ENCODE measurements around the gene CCDC192. TPM values are rescaled to one million over a fixed set of nuclear protein-coding genes. Genes with fewer than 3 reads are reported as not detected.

Gene CCDC192
- total RNA-seq, 1 donor from 2014 or later = not detected

DNA sequence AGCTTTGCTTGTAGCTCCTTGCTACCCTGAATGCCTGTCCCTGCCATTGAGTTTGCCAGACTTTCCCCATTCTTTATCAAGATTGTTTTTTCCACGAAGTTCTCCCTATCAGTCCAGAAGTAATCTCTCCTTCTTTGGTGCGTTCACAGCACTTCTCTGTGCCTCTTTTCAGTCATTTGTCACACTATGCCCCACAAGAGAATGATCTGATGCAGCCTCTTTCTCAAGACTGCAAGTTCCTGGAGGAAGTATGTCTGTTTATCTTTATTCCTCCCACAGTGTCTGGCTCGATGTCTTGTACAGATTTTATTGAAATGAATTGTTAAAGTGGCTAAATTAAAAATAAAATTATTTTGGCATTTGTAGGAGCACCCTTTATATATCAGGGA, 99.3 kb downstream of the CCDC192 start:
- intact Hi-C loops (cut with DNase I) = no loop called here
- TF ChIP-seq POLR2A (IDR thresholded peaks at IDR 0.05) = no peak
- no peak for TF ChIP-seq POLR2AphosphoS5 (IDR thresholded peaks at IDR 0.05; ENCODE audit: insufficient read depth in 1 of 2, low read depth in 1 of 2)
- TF ChIP-seq, protein P1, sequence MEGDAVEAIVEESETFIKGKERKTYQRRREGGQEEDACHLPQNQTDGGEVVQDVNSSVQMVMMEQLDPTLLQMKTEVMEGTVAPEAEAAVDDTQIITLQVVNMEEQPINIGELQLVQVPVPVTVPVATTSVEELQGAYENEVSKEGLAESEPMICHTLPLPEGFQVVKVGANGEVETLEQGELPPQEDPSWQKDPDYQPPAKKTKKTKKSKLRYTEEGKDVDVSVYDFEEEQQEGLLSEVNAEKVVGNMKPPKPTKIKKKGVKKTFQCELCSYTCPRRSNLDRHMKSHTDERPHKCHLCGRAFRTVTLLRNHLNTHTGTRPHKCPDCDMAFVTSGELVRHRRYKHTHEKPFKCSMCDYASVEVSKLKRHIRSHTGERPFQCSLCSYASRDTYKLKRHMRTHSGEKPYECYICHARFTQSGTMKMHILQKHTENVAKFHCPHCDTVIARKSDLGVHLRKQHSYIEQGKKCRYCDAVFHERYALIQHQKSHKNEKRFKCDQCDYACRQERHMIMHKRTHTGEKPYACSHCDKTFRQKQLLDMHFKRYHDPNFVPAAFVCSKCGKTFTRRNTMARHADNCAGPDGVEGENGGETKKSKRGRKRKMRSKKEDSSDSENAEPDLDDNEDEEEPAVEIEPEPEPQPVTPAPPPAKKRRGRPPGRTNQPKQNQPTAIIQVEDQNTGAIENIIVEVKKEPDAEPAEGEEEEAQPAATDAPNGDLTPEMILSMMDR (IDR thresholded peaks at IDR 0.05) = no peak

DNA sequence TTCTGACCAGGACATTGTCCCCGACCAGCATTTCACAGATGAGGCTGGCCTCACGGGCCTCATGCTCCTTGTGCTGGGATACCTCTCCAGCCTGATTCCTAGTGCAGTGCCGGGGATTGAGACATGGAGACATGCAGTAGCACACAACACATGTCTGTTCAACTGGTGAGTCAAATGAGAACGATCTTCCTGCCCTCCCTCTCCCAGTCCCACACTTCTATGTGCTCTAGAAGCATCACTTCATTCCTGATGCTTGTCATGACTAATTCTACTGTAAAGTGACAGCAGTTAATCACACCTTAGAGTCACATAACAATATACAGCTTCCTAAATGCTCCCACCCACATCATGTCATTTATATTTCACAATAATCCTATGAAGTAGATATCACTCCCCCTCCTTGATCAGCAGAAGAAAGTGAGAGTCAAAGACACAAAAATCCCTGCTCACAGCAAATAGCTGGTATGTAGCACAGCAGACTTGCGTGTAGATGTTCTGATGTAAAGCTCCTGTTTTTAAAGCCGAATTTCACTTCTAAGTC, 101.8 kb downstream of the CCDC192 start:
- TF ChIP-seq POLR2A (IDR thresholded peaks at IDR 0.05) (no peak), POLR2AphosphoS5 (IDR thresholded peaks at IDR 0.05; ENCODE audit: insufficient read depth in 1 of 2, low read depth in 1 of 2) (no peak)
- TF ChIP-seq, protein P1 (IDR thresholded peaks at IDR 0.05) = no peak
- intact Hi-C loops (cut with DNase I) = no loop called here

More for the DNA sequence above, 99.3 kb downstream of the CCDC192 start:
- no peak for DNase-seq (ENCODE audit: extremely low spot score in 2 of 2)
- Histone ChIP-seq H3K9me3 (no peaks in the 10 kb centered on the region), H3K4me3 (no peak overlapping the region), H3K27ac (no peak overlapping the region), H3K36me3 (no peaks in the 10 kb centered on the region), H3K27me3 (no peaks in the 10 kb centered on the region), H3K4me1 (peaks cover 4% of the 10 kb centered on the region)

DNA sequence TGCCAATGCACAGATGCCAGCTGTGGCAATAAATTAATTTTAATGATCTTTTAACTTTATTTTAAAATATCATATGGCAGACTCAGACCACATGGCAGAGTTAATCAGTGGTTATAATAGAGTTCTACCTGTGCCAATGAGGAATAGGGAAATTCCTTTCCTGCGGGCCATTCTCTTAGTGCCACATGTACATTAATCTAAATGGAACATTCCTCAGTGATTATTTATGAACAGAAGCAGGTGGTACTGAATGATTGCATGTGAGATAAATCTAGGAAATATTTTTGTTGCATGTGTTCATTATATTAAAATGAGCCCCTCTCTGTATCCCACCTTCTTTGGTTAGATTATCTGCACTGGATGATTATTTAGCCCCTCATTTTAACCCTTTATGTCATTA, 102.3 kb downstream of the CCDC192 start:
- H3K36me3 ChIP-seq = no peaks in the 10 kb centered on the region
- H3K27ac ChIP-seq = no peak overlapping the region
- TF ChIP-seq, protein P1 (IDR thresholded peaks at IDR 0.05) = no peak
- TF ChIP-seq POLR2AphosphoS5 (IDR thresholded peaks at IDR 0.05; ENCODE audit: insufficient read depth in 1 of 2, low read depth in 1 of 2) = no peak
- TF ChIP-seq POLR2A (IDR thresholded peaks at IDR 0.05) = no peak
- peaks cover 4% of the 10 kb centered on the region for H3K4me1 ChIP-seq
- intact Hi-C loops (cut with DNase I) = no loop called here
- H3K9me3 ChIP-seq = no peaks in the 10 kb centered on the region
- no peaks in the 10 kb centered on the region for H3K27me3 ChIP-seq
- DNase-seq (ENCODE audit: extremely low spot score in 2 of 2) = no peak
- no peak overlapping the region for H3K4me3 ChIP-seq

More for the DNA sequence above, 101.8 kb downstream of the CCDC192 start:
- H3K9me3 ChIP-seq = no peaks in the 10 kb centered on the region
- H3K4me3 ChIP-seq = no peak overlapping the region
- no peak for DNase-seq (ENCODE audit: extremely low spot score in 2 of 2)
- peaks cover 4% of the 10 kb centered on the region for H3K4me1 ChIP-seq
- no peaks in the 10 kb centered on the region for H3K36me3 ChIP-seq
- H3K27ac ChIP-seq = no peak overlapping the region
- H3K27me3 ChIP-seq = no peaks in the 10 kb centered on the region

DNA sequence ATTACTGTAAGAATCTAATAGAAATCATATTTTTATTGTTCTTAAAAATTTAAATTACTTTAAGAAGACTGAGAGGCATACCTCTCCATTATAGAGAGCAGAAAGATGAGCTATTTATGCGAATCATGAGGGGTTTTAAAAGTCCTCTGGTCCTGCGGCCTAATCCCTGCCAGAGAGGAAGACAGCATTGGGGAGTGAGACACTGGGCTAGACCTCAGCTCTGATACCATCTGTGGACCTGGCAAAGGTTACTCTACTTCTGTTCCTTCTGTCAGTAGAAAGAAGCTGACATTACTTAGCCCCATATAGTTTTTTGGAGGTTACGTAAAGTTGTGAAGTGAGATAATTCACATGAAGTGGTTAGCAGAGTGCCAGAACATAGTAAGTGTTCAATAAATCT, 103.6 kb downstream of the CCDC192 start:
- TF ChIP-seq POLR2A (IDR thresholded peaks at IDR 0.05) = no peak
- TF ChIP-seq POLR2AphosphoS5 (IDR thresholded peaks at IDR 0.05; ENCODE audit: insufficient read depth in 1 of 2, low read depth in 1 of 2) = no peak
- TF ChIP-seq, protein P1 (IDR thresholded peaks at IDR 0.05) = no peak

DNA sequence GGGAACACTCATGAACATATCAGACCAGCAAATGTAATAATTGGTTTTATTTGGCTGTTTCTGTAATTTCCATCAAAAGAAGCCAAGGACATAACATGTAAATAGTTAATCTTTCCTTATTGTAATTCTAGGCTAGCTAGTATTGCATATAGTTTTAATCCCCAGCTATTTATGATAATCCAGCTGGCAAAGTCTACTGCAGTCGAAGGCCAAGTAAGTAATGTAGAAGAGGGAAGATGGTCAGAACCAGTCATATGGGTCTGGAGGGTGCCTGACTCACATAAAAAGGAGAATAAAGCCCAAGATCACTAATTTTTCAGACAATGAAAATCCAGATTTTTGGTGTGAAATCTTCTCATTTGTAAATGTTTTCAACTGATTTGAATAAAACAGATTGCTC, 106.3 kb downstream of the CCDC192 start:
- TF ChIP-seq, protein P1 (IDR thresholded peaks at IDR 0.05) = no peak
- TF ChIP-seq POLR2A (IDR thresholded peaks at IDR 0.05) (no peak), POLR2AphosphoS5 (IDR thresholded peaks at IDR 0.05; ENCODE audit: insufficient read depth in 1 of 2, low read depth in 1 of 2) (no peak)
- DNase-seq (ENCODE audit: extremely low spot score in 2 of 2) = no peak
- intact Hi-C loops (cut with DNase I) = no loop called here

More for the DNA sequence above, 103.6 kb downstream of the CCDC192 start:
- Histone ChIP-seq H3K9me3 (no peaks in the 10 kb centered on the region), H3K36me3 (no peaks in the 10 kb centered on the region), H3K4me3 (no peak overlapping the region), H3K4me1 (peaks cover 4% of the 10 kb centered on the region), H3K27me3 (no peaks in the 10 kb centered on the region), H3K27ac (no peak overlapping the region)
- no peak for DNase-seq (ENCODE audit: extremely low spot score in 2 of 2)
- intact Hi-C loops (cut with DNase I) = no loop called here

More for the DNA sequence above, 106.3 kb downstream of the CCDC192 start:
- H3K27ac ChIP-seq = no peak overlapping the region
- peaks cover 11% of the 10 kb centered on the region for H3K4me1 ChIP-seq
- H3K9me3 ChIP-seq = no peaks in the 10 kb centered on the region
- H3K36me3 ChIP-seq = no peaks in the 10 kb centered on the region
- H3K4me3 ChIP-seq = no peak overlapping the region
- no peaks in the 10 kb centered on the region for H3K27me3 ChIP-seq

Measured in vagina (tissue), 2 donors.